HG02970 (cell line): ENCODE data around the gene MDM1.

Source experiments
- ATAC-seq: cut with Tn5 transposase; IDR thresholded peaks from one replicate; pipeline ENCODE4 v1.9.1; 2021; ENCODE audit warnings: mild to moderate bottlenecking, moderate library complexity, moderate number of reproducible peaks; ENCODE audit not compliant: unreplicated experiment, low FRiP score

MDM1 gene

DNA sequence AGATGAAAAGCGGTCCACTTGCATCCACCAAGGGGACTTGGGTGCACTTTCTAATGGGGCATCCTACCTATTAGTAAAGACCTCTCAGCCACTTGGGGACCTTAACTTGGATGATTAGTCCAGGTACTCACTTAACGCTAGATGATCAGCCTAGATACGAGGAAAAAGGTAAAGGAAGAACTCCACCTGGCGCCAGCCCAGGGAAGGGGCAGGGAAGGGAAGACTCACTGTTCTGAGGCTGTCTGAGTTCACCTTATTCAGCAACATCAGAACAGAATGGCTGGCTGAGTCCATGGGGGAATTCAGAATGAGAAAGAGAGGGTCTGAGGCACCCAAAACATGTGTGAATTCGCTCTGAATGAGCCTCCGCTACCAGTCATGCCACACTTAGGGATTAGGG, 85.8 kb downstream of the MDM1 start:
- ATAC-seq = no peak

DNA sequence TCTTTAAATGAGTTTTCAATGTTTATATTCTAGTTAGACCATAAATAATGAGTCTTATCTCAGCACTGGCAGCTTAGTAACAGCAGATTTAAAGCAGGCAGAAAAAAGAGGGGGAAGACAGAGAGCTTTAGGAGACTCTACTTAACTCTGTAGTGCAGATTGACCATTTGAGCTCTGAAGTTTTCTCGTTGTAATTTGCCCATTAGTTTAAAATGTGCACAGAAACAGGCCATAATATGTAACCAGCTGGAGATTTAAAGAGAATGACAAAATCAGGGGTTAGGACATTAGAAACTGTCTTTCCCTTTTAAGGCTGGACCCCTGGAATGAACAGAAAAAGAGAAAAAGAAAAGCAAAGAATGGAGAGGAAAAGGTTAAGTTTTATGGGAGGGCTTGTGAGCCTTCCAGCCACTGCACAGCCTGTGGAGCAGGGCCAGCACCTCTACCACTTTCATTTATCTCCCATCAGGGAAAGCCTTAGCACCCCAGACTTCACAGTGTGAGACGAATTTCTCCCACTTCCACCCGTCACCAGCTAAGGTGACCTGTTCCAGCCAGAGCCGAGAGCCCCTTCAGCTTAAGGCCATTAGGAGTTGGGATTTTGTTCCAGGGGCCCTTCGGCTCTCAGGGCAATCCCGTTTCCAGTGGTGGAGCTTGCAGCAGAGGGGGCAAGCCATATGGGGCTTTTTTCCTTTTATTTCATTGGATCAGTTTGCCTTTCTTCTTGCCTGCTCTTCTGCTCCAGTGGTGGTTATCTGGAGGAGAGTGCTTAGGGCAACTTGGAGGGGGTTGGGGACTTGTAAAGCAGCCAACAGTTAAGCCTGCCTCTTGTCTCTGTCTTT, 86.8 kb downstream of the MDM1 start:
- ATAC-seq = no peak
